ENCODE data around the gene PCNX2.

PCNX2 gene

DNA sequence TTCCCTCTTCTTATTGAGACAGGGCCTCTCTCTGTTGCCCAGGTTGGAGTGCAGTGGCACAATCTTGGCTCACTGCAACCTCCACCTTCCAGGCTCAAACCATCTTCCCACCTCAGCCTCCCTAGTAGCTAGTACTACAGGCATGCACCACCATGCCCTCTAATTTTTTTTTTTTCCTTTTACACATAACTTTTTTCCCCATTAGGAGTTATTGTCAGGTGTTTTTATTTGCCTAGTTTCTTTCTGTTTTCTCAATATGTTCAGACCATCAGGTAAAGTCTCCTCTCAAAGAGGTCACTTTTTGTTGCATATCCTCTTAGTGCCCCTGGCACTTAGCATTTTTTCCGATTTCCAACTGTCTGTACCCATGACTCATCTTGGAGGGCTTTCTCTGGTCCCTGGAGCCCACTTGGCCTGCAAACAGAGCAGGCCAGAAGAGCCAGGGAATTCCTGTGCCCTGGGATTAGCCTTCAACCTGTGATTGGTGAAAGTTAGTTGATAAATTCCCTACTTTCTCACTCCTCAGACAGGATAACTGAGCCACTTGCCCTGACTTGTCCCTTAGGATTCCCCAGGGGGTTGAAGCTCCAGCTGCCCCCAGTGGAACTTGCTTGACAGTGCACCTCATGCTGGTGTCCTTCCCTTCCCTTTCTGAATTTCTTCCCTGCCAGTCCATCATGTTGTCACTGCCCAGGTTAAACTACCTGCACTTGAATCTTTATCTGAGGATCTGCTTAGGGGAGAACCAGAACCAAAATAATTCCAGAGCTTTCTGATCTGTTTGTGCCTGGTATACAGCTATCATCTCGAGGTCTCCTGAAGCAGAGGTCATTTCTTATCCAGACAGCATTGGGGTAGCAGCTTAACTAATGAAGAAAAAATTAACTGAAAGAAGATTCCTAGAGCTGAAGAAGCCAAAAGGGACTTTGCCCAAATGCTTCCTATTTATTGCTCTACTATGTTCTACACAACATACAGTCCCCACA, 342.7 kb downstream of the PCNX2 start:
- DNase-seq = peak; percentile 33

DNA sequence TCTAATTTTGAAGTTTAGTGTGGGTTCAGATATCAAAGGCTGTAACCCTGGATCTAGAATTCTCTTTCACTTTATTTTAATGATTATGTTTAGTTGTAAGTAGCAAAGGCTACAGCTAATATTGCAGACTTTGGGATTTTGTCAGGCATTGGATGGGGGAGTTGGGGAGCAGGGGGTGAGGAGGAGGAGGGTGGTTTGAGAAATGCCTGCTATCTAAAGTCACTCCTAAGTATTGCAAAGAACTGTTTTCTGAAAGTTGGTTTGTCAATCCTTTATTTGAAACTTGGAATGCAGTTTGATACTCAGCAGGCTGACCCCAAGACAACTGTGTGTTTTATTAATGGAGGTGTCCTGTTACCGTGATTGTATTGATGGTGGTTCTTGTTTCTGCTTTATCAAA, 343.9 kb downstream of the PCNX2 start:
- no peak for DNase-seq

DNA sequence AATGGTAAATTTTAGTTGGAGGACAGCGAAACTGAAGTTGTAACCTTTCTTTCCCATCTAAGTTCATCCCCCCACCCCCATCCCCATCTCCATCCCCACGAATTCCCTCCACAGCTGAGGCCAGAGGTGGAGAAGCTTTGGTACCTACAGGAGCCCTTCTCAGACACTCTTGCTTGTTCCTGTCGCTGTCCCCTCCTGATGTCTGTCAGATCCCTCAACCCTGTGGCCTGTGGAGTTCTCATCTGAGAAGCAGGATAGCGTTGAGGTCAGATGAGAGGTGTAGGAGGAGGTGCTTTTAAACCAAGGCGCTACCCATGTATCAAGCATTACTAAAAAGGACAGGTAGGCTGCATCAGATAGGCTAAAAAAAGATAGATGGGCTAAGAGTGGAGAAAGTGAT, 344.3 kb downstream of the PCNX2 start:
- no peak for DNase-seq

DNA sequence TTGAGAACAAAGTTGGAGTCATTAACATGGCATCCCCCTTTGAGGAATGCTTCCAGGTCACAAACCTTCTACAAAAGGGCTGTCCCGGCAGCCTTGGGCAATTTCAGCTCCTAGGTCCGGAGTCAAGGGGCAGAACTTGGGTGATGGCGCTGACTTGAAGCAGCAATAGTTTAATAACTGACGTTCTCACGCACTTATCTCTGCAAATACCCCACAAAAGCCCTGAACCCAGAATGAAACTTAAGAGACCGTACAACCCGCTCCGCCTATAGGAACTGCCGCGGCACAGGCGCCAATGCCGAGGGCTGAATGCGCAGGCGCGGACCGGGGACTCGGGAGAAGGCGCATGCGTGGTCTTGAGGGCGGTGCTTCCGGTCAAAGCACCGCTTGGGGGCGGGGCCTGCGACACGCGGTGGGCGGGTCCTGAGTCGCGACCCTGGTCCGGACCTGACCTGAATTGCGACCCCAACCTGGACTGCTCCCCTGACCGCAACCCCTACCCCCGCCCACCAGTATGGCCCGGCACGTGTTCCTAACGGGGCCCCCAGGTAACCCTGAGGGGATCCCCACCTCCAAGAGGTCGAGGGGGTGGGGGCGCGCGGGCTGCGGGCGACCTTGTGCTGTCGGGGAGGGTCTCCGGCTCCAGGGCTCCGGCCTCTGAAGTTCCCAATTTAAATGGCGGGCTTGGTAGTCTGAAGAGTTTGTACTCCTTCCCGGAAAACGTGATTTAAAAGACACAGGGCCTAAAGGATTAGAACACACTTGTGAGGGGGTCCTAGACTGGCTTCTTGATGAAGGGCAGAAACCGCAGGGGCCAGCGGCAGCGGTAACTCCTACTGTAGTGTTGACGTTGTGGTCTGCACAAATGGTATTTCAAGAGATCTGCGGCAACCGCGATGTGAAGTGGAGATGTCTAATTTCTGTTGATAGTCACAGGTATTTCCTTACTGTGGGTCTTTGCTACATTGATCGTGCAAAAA, 345.0 kb downstream of the PCNX2 start, which contains the start of gene NTPCR:
TSS of gene NTPCR (plus strand) at position 415 of the 980 bp plus-strand sequence. CDS start at position 515, 100 bp downstream.
- peak; percentile 92 for DNase-seq

DNA sequence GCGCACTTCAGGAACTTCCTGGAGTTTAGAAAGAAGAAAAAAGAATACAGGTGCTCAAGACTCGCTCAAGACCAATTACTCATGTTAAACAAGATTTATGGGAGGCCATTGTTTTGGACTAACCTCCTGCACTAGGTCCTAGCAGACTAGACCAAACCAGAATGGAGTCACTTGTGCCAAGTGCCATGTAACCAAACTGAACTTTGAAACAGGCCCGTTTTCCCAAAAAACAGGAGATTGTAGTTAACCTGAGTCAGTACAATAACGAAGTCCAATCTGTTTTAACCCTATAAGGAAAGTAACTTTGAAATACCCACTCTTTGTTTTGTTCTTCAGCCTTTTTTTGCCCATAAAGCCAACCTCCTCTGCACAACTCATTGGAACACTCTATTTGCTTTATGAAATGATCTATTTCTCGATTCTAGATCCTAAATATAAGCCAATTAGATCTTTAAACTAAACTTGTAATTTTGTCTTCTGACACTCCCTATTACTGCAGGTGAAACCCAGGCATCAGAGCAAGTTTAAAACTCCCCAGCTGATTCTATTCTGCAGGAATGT, 345.8 kb downstream of the PCNX2 start:
- DNase-seq = no peak

DNA sequence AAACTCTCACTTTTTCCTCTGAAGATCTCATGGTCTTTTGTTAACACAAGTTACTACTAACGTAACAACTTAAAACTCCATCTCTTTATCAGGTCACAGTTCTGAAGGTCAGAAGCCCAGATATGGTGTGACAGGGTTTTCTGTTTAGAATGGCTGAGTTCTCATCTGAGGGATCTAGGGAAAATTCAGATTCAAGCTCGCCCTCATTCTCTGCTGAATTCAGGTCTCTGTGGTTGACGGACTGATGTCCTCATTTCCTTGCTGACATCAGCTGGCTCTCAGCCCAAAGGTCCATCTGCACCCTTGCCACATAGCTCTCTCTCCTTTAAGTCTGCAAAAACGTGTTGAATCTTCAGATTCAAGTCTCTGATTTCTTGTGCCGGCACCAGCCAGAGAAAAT, 351.2 kb downstream of the PCNX2 start:
- DNase-seq = no peak

DNA sequence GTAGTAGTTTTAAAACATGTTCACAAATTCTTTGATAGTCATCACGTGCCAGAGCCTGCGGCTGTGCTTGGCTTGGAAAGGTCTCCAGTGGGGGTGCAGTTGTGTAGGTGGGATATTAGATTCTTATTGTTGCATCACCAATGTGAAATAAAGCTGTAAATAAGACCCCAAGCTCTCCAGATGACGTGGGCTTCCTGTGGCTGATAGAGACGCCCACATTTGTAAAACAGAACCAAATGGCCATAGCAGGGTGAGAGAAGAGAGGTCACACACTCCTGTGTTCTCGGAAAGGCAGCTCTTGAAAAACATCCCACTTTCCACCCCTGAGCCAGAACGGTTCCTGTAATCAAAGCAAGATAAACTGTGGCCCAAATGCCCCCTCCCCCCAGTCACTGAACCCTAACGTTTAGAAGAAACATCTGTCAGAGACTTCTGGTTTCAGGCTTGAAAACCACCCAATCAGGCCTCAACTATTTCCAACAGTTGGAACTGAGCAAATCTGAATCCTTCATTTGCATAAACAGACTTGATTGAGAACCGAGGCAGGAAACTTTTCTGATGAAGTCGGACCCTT, 351.8 kb downstream of the PCNX2 start:
- peak; percentile 9 for DNase-seq

DNA sequence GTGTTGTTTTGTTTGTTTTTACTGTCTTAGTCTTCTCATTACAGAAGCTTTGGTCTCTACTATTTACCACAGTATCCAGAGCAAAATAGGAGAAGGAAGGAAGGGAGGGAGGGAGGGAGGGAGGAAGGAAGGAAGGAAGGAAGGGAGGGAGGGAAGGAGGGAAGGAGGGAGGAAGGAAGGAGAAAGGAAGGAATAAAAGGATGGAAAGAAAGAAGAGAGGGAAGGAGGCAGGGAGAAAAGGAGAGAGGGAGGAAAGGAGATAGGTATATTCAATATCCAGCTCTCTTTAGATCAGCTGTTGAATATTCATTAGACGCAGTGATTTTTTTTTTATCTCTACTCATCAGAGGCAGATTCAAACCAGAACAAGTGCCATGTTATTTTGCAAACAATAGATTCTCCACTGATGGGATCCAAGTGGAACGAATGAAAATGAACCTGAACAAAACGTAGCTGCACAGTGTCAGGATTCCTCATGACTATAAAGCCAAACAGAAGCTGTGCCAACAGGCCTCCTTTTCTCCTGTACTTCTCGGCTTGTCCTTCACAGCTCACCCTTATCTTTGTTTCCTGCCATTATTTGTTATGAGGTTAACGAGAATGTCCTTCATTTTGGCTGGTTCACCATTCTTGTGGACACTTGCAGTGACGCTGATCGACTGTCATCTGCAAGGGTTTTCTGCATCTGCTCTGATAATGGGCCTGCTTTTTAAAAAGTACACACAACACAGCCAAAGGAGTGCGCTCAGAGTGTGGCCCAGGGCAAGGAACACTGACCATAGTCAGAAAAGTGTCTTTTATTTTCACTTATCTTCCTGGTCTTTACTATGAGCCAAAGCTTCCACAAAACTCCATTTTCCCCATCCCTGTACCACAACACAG, 352.9 kb downstream of the PCNX2 start:
- no peak for DNase-seq

DNA sequence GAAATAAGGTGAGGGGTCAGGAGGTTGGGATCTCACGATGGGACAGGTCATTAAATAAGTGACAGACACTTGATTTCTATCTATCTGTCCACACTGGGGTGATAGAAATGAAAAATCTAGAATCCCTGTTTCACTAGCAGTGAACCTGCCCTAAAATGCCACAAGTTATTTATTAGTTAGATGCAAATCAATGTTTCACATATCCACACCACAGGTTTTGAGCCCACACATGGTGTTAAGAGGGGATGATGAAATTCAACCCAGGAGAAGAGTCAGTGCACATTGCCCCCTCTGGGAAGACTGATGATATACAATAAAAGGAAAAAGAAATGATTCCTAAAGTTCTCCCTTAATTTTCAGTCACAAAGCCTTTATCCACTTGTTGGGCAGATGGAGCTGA, 355.3 kb downstream of the PCNX2 start:
- no peak for DNase-seq

DNA sequence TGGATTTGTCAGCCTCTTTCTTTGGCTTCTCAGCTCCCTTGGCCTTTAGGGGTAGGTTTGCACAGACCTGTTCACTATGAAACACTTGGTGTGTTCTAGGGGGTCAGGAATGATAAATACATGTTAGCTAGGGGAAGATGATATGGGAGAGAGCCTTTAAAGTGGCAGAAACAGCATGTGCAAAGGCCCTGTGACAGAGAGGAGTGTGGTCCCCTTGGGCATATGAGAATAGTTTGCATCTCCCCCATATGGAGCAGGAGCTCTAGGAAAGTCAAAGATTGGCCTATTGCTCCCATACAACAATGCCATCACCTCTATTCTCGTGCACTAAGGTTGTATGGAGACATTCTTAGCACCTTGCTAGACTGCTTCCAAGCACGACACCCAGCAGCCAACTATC, 355.8 kb downstream of the PCNX2 start:
- no peak for DNase-seq

DNA sequence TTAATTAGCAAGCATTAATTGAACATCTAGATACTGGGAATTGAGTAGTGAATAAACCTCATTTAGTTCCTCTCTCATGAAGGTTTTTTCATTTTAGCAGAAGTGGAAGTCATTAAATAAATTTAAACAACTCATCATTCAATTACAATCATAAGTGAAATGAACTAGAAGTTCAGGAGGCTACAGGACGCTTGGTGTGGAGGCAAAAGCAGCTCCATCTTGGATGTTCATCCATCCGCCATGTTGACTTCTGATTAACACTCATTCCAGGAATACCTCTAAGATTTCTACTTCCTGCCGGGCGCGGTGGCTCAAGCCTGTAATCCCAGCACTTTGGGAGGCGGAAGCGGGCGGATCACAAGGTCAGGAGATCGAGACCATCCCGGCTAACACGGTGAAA, 356.6 kb downstream of the PCNX2 start:
- no peak for DNase-seq

DNA sequence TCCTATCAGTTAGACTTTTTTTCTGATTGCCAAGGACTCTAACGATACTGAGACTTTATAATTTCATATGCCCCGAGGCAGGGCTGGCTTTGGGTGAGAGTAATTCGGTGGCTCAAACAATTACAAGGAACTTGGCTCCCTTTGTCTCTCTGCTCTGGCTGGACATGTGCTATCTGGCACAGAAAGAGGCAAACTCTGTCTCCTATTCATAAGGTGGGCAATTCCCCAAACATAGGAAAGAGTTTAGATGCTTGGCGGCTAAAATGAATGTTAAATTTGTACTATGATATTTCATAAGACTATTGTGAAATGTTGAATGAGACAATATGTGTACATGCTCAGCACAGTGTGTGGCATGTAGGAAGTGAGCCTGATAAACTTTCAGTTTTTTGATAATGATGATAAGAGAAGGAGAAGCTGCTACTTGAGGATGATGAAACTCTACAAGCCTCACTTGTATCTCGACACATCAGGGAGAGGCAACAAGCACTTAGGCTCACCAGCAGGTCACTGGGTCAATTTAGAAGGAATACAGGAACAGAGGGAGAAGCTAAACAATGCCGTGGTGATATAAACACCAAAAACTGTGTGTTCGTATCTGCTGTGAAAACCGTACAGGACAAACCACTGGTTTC, 357.7 kb downstream of the PCNX2 start:
- DNase-seq = no peak

DNA sequence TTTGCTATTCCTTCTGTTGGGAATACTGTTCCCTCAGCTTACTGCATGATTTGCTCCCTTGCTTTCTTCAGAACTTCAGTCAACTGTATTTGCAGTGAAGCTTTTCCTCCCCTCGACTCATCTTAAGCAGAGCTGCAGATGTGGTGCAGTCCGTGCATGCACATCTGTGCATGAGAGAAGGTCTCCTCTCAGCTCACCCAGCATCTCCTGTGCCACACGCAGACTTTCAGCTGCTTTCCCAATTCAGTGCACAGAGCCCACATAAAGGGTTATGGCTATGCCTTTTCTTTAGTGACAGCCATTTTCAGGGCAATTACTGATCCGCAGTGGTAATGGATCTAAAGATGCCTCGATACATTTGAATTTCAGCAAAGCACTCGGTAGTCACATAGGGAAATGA, 358.6 kb downstream of the PCNX2 start:
- DNase-seq = no peak
